ENCODE measurements around the gene DISC1. TPM values are rescaled to one million over a fixed set of nuclear protein-coding genes. Genes with fewer than 3 reads are reported as not detected.

DISC1 gene
- total and polyA plus RNA-seq, 2 donors (not counting 1 experiment from before 2014, with no cell fraction given), result 2.7 to 4.3 TPM

DNA sequence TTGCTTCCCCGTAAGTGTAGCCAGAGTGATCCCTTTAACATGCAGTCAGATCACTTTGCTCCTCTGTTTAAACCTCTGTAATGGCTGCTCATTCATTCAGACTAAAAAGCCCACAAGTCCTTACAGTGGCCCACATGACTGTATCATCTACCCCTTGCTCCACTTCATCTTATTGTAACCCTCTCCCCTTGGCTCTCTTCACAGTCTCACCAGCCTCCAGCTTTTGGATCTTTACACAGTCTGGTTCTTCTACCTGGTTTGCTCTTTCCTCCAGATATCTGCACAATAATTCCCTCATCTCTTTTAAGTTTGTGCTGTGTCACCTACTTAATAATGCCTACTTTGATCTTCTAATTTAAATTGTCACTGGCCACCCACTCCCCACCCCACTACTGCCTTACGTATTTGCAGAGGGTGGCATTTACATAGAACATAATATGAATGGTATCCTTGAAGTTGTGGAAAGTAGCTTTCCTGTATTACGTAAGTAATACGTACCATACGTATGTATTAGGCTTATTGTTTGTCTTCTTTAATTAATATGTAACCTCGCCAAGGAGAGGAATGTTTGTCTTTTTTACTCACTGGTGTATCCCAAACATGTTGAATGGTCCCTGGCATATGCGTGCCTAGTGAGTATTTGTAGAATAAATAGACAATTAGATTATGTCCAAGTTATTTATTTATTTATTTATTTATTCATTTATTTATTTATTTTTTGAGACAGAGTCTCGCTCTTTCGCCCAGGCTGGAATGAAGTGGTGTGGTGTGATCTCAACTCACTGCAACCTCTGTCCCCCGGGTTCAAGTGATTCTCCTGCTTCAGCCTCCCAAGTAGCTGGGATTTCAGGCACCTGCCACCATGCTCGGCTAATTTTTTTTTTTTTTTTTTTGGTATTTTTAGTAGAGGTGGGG lies 49.5 kb upstream of the DISC1 start:
- intact Hi-C loops (cut with micrococcal nuclease), result no loop called here
- ChIA-PET CTCF (no interaction called here), POLR2A (no interaction called here)
- no peaks in the 10 kb centered on the region for H3K79me2 ChIP-seq (ENCODE audit: control insufficient read depth, insufficient read depth, low read length)
- no peak overlapping the region for H3K9ac ChIP-seq (ENCODE audit: low read length)
- H2AFZ ChIP-seq (ENCODE audit: insufficient read depth, low read depth, low read length, poor library complexity, severe bottlenecking), result no peak overlapping the region
- no peak for ATAC-seq (ENCODE audit: low read depth)
- no peak for DNase-seq
- H4K20me1 ChIP-seq (ENCODE audit: control insufficient read depth, insufficient read depth, low read length, poor library complexity, severe bottlenecking), result no peaks in the 10 kb centered on the region
- Mint-ChIP-seq H3K27me3 (no peaks in the 10 kb centered on the region), H3K4me3 (no peak overlapping the region), H3K4me1 (no peaks in the 10 kb centered on the region), H3K27ac (no peak overlapping the region), H3K9me3 (ENCODE audit: insufficient read depth) (no peaks in the 10 kb centered on the region)
- no peaks in the 10 kb centered on the region for H3K4me1 ChIP-seq (ENCODE audit: control insufficient read depth in 2 of 2, insufficient read depth in 2 of 2, low read length in 2 of 2)
- H3K4me3 ChIP-seq (ENCODE audit: control extremely low read depth in 1 of 5, extremely low read depth in 1 of 5, insufficient read depth in 1 of 5, low read depth in 2 of 5, low read length in 4 of 5), result no peak overlapping the region
- H3K4me2 ChIP-seq (replicated peaks; ENCODE audit: low read depth, low read length, poor library complexity, severe bottlenecking), result no peak overlapping the region
- WGBS (ENCODE audit: insufficient coverage), result 100% methylated on average over 1 of the region's 11 CpGs
- H3K36me3 ChIP-seq (replicated peaks in 1 of 2; ENCODE audit: control extremely low read depth in 1 of 2, control insufficient read depth in 1 of 2, extremely low read depth in 1 of 2, insufficient read depth in 2 of 2, low read length in 1 of 2), result no peaks in the 10 kb centered on the region
- TF ChIP-seq EZH2 (IDR thresholded peaks at IDR 0.05; ENCODE audit: borderline replicate concordance, insufficient read depth, low read depth, low read length, poor library complexity, severe bottlenecking) (no peak), CTCF (IDR thresholded peaks at IDR 0.05) (no peak)
- H3K27ac ChIP-seq (ENCODE audit: low read length in 2 of 2), result no peak overlapping the region
- no peaks in the 10 kb centered on the region for H3K27me3 ChIP-seq (replicated peaks in 1 of 4; ENCODE audit: control extremely low read depth in 1 of 4, control insufficient read depth in 3 of 4, insufficient read depth in 4 of 4, low read length in 3 of 4)
- H3K9me3 ChIP-seq (ENCODE audit: control extremely low read depth in 1 of 3, control insufficient read depth in 2 of 3, insufficient read depth in 1 of 3, low read length in 2 of 3), result no peaks in the 10 kb centered on the region

- Histone ChIP-seq H4K20me1 (ENCODE audit: control insufficient read depth, insufficient read depth, low read length, poor library complexity, severe bottlenecking) (no peaks in the 10 kb centered on the region), H3K9me3 (ENCODE audit: control extremely low read depth in 1 of 3, control insufficient read depth in 2 of 3, insufficient read depth in 1 of 3, low read length in 2 of 3) (no peaks in the 10 kb centered on the region), H2AFZ (ENCODE audit: insufficient read depth, low read depth, low read length, poor library complexity, severe bottlenecking) (no peak overlapping the region), H3K4me3 (ENCODE audit: control extremely low read depth in 1 of 5, extremely low read depth in 1 of 5, insufficient read depth in 1 of 5, low read depth in 2 of 5, low read length in 4 of 5) (no peak overlapping the region), H3K27ac (ENCODE audit: low read length in 2 of 2) (no peak overlapping the region), H3K36me3 (replicated peaks in 1 of 2; ENCODE audit: control extremely low read depth in 1 of 2, control insufficient read depth in 1 of 2, extremely low read depth in 1 of 2, insufficient read depth in 2 of 2, low read length in 1 of 2) (no peaks in the 10 kb centered on the region), H3K4me2 (replicated peaks; ENCODE audit: low read depth, low read length, poor library complexity, severe bottlenecking) (no peak overlapping the region), H3K4me1 (ENCODE audit: control insufficient read depth in 2 of 2, insufficient read depth in 2 of 2, low read length in 2 of 2) (no peaks in the 10 kb centered on the region), H3K27me3 (replicated peaks in 1 of 4; ENCODE audit: control extremely low read depth in 1 of 4, control insufficient read depth in 3 of 4, insufficient read depth in 4 of 4, low read length in 3 of 4) (no peaks in the 10 kb centered on the region), H3K79me2 (ENCODE audit: control insufficient read depth, insufficient read depth, low read length) (no peaks in the 10 kb centered on the region), H3K9ac (ENCODE audit: low read length) (no peak overlapping the region)
- Mint-ChIP-seq H3K27me3 (no peaks in the 10 kb centered on the region), H3K27ac (no peak overlapping the region), H3K4me1 (peaks cover 4% of the 10 kb centered on the region), H3K4me3 (no peak overlapping the region), H3K9me3 (ENCODE audit: insufficient read depth) (no peaks in the 10 kb centered on the region)
- DNase-seq, result no peak
- POLR2A ChIA-PET, result no interaction called here
- TF ChIP-seq CTCF (IDR thresholded peaks at IDR 0.05), result no peak
- no peak for TF ChIP-seq EZH2 (IDR thresholded peaks at IDR 0.05; ENCODE audit: borderline replicate concordance, insufficient read depth, low read depth, low read length, poor library complexity, severe bottlenecking)
- WGBS (ENCODE audit: insufficient coverage), result no CpG with 5 or more reads among the region's 1 CpG
- intact Hi-C loops (cut with micrococcal nuclease), result no loop called here
- CTCF ChIA-PET, result no interaction called here
- no peak for ATAC-seq (ENCODE audit: low read depth)
Measured at GRCh38 chr1:231580874-231581273, 45.7 kb upstream of the DISC1 start.
